ENCODE results near the gene LGR6.

GRCh38 chr1:202233804-202234203 lies 40.2 kb downstream of the LGR6 start:
- TF ChIP-seq CTCF (IDR thresholded peaks at IDR 0.05) (no peak), EZH2 (IDR thresholded peaks at IDR 0.05; ENCODE audit: borderline replicate concordance, insufficient read depth, low read depth, low read length, poor library complexity, severe bottlenecking) (no peak)
